Measurements from ENCODE around the gene LTA.

DNA sequence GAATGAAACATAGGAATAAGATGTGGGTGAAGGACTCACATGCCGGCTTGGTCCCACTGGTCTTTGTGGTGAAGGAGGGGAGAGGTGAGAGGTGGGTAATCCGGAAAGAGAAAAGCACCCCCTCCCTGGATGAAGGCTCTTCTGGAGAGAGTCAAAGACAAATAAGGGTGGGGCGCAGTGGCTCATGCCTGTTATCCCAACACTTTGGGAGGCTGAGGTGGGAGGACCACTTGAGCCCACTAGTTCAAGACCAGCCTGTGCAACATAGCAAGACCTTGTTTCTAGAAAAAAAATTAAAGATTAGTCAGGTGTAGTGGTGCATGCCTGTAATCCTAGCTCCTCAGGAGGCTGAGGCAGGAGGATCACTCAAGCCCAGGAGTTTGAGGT is 7.0 kb downstream of the LTA start:
- TF ChIP-seq, protein P1, sequence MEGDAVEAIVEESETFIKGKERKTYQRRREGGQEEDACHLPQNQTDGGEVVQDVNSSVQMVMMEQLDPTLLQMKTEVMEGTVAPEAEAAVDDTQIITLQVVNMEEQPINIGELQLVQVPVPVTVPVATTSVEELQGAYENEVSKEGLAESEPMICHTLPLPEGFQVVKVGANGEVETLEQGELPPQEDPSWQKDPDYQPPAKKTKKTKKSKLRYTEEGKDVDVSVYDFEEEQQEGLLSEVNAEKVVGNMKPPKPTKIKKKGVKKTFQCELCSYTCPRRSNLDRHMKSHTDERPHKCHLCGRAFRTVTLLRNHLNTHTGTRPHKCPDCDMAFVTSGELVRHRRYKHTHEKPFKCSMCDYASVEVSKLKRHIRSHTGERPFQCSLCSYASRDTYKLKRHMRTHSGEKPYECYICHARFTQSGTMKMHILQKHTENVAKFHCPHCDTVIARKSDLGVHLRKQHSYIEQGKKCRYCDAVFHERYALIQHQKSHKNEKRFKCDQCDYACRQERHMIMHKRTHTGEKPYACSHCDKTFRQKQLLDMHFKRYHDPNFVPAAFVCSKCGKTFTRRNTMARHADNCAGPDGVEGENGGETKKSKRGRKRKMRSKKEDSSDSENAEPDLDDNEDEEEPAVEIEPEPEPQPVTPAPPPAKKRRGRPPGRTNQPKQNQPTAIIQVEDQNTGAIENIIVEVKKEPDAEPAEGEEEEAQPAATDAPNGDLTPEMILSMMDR (optimal IDR thresholded peaks at IDR 0.05 in 1 of 3, IDR thresholded peaks at IDR 0.05 in 1 of 3, conservative IDR thresholded peaks at IDR 0.05 in 1 of 3; ENCODE audit: extremely low read depth in 1 of 3, insufficient read depth in 2 of 3, low read length in 3 of 3): no peak
- TF ChIP-seq EZH2 (IDR thresholded peaks at IDR 0.05; ENCODE audit: low read length): no peak

Data from keratinocyte (primary cell).